HEK293 (cell line): ENCODE data around the gene METTL23.
A peak's percentile ranks its signal among the peaks of the same experiment; 100 is the strongest.

ENCODE experiments used
- BCL11A ChIP-seq: fragments of 450-650 bp; formaldehyde crosslinking; IDR thresholded peaks from 2 replicates; pipeline ENCODE4 v1.5.1; 2016; ENCODE audit warnings: low read depth, missing biosample characterization, missing genetic modification characterization
- KLF7 ChIP-seq: fragments of 450-650 bp; formaldehyde crosslinking; IDR thresholded peaks from 2 replicates; pipeline ENCODE4 v1.5.1; 2016; ENCODE audit warnings: missing biosample characterization, missing genetic modification characterization, borderline replicate concordance
- SP2 ChIP-seq: fragments of 450-650 bp; formaldehyde crosslinking; IDR thresholded peaks from 2 replicates; pipeline ENCODE4 v1.5.1; 2016; ENCODE audit warnings: missing biosample characterization, missing genetic modification characterization
- SP7 ChIP-seq: fragments of 450-650 bp; formaldehyde crosslinking; IDR thresholded peaks from 2 replicates; pipeline ENCODE4 v1.5.1; 2016; ENCODE audit warnings: missing biosample characterization, missing genetic modification characterization
- ZBTB21 ChIP-seq: fragments of 450-650 bp; formaldehyde crosslinking; IDR thresholded peaks from 2 replicates; pipeline ENCODE4 v1.5.1; 2017; ENCODE audit warnings: missing biosample characterization, missing genetic modification characterization
- ZNF10 ChIP-seq: fragments of 450-650 bp; formaldehyde crosslinking; IDR thresholded peaks from 2 replicates; pipeline ENCODE4 v1.5.1; 2017; ENCODE audit warnings: missing biosample characterization, missing genetic modification characterization
- ZNF133 ChIP-seq: fragments of 450-650 bp; formaldehyde crosslinking; IDR thresholded peaks from 2 replicates; pipeline ENCODE4 v1.5.1; 2016; ENCODE audit warnings: missing biosample characterization, missing genetic modification characterization
- ZNF138 ChIP-seq: fragments of 450-650 bp; formaldehyde crosslinking; IDR thresholded peaks from 2 replicates; pipeline ENCODE4 v1.5.1; 2016; ENCODE audit warnings: missing biosample characterization, missing genetic modification characterization, borderline replicate concordance
- ZNF146 ChIP-seq: fragments of 450-650 bp; formaldehyde crosslinking; IDR thresholded peaks from 2 replicates; pipeline ENCODE4 v1.5.1; 2016; ENCODE audit warnings: missing biosample characterization, missing genetic modification characterization
- ZNF16 ChIP-seq: fragments of 450-650 bp; formaldehyde crosslinking; IDR thresholded peaks from 2 replicates; pipeline ENCODE4 v1.5.1; 2016; ENCODE audit warnings: low read depth, missing biosample characterization, missing genetic modification characterization
- ZNF23 ChIP-seq: fragments of 450-650 bp; formaldehyde crosslinking; IDR thresholded peaks from 2 replicates; pipeline ENCODE4 v1.5.1; 2016; ENCODE audit warnings: missing biosample characterization, missing genetic modification characterization, borderline replicate concordance
- ZNF354C ChIP-seq: fragments of 450-650 bp; formaldehyde crosslinking; IDR thresholded peaks from 2 replicates; pipeline ENCODE4 v1.5.1; 2016; ENCODE audit warnings: missing biosample characterization, missing genetic modification characterization, low read depth, borderline replicate concordance
- ZNF48 ChIP-seq: fragments of 450-650 bp; formaldehyde crosslinking; IDR thresholded peaks from 2 replicates; pipeline ENCODE4 v1.5.1; 2016; ENCODE audit warnings: missing biosample characterization, missing genetic modification characterization
- ZNF626 ChIP-seq: fragments of 450-650 bp; sonication (Bioruptor Pico); formaldehyde crosslinking; IDR thresholded peaks from 2 replicates; pipeline ENCODE4 v1.5.1; 2018; ENCODE audit warnings: missing biosample characterization, missing genetic modification characterization, inconsistent platforms
- ZNF660 ChIP-seq: fragments of 450-650 bp; IDR thresholded peaks from 2 replicates; pipeline ENCODE4 v1.5.1; 2018; ENCODE audit warnings: missing biosample characterization, mild to moderate bottlenecking, missing genetic modification characterization
- ZNF701 ChIP-seq: fragments of 450-650 bp; formaldehyde crosslinking; IDR thresholded peaks from 2 replicates; pipeline ENCODE4 v1.5.1; 2016; ENCODE audit warnings: missing biosample characterization, missing genetic modification characterization
- ZNF707 ChIP-seq: fragments of 450-650 bp; formaldehyde crosslinking; IDR thresholded peaks from 2 replicates; pipeline ENCODE4 v1.5.1; 2016; ENCODE audit warnings: missing biosample characterization, missing genetic modification characterization
- ZNF785 ChIP-seq: fragments of 450-650 bp; formaldehyde crosslinking; IDR thresholded peaks from 2 replicates; pipeline ENCODE4 v1.5.1; 2016; ENCODE audit warnings: missing biosample characterization, missing genetic modification characterization
- ZNF791 ChIP-seq: fragments of 450-650 bp; formaldehyde crosslinking; IDR thresholded peaks from 2 replicates; pipeline ENCODE4 v1.5.1; 2016; ENCODE audit warnings: missing biosample characterization, missing genetic modification characterization
- ZNF830 ChIP-seq: fragments of 450-650 bp; IDR thresholded peaks from 2 replicates; pipeline ENCODE4 v1.5.0; 2018; ENCODE audit warnings: missing biosample characterization, missing genetic modification characterization, low read depth, mild to moderate bottlenecking, moderate library complexity
- ZNF837 ChIP-seq: fragments of 450-650 bp; formaldehyde crosslinking; IDR thresholded peaks from 2 replicates; pipeline ENCODE4 v1.5.1; 2016; ENCODE audit warnings: missing biosample characterization, missing genetic modification characterization
- TF ChIP-seq, protein P1 (sequence below): fragments of 450-650 bp; formaldehyde crosslinking; IDR thresholded peaks from 2 replicates; pipeline ENCODE4 v1.5.1; 2016; ENCODE audit warnings: missing biosample characterization, missing genetic modification characterization, borderline replicate concordance
- TF ChIP-seq, protein P2 (sequence below): fragments of 450-650 bp; formaldehyde crosslinking; IDR thresholded peaks from 2 replicates; pipeline ENCODE4 v1.5.1; 2016; ENCODE audit warnings: missing biosample characterization, missing genetic modification characterization
- TF ChIP-seq, protein P3 (sequence below): fragments of 450-650 bp; formaldehyde crosslinking; IDR thresholded peaks from 2 replicates; pipeline ENCODE4 v1.5.1; 2017; ENCODE audit warnings: missing biosample characterization, missing genetic modification characterization
- TF ChIP-seq, protein P4 (sequence below): fragments of 450-650 bp; formaldehyde crosslinking; IDR thresholded peaks from 2 replicates; pipeline ENCODE4 v1.5.1; 2017; ENCODE audit warnings: missing biosample characterization, mild to moderate bottlenecking, missing genetic modification characterization, moderate library complexity
- TF ChIP-seq, protein P5 (sequence below): fragments of 450-650 bp; formaldehyde crosslinking; IDR thresholded peaks from 2 replicates; pipeline ENCODE4 v1.5.1; 2016; ENCODE audit warnings: missing biosample characterization, missing genetic modification characterization
- TF ChIP-seq, protein P6 (sequence below): IDR thresholded peaks from 2 replicates; pipeline ENCODE4 v1.6.1; 2011; ENCODE audit warnings: mild to moderate bottlenecking, low read depth, low read length, borderline replicate concordance

METTL23 gene

DNA sequence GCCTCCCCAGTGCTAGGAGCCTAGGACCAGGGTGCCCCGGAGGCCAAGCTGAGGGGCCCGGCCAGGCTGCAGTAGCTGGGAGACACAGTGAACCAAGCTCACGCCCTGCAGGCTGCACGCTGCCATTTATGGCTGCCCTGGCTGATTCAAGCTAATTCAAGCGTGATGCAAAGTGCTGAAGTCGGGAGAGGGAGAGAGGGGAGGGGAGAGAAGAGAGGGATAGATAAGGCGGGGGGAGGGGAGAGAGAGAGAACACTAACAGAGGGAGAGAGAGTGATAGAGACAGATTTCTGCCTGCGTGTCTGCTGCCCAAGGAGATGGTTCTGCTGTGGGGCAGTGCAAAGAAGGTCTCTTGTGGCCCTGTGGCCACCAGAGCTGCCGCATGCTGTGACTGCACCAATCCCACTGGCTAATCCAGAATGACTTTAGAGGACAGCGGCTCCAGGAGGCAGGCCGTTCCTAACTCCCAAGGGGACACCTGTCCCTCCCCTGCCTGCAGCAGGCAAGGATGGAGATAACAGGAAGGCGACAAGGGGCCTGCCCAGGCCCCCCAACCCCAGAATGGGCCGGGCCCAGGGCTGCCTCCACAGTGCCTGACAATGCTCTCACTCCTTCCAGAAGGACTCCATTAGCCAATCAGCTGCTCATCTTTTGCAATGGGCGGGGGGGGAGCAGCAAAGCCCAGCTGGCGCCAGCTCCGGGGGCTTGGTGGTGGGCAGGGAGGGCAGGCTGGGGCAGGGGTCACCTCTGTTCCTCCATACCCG, 28.8 kb upstream of the METTL23 start (continued):
- TF ChIP-seq, protein P1, sequence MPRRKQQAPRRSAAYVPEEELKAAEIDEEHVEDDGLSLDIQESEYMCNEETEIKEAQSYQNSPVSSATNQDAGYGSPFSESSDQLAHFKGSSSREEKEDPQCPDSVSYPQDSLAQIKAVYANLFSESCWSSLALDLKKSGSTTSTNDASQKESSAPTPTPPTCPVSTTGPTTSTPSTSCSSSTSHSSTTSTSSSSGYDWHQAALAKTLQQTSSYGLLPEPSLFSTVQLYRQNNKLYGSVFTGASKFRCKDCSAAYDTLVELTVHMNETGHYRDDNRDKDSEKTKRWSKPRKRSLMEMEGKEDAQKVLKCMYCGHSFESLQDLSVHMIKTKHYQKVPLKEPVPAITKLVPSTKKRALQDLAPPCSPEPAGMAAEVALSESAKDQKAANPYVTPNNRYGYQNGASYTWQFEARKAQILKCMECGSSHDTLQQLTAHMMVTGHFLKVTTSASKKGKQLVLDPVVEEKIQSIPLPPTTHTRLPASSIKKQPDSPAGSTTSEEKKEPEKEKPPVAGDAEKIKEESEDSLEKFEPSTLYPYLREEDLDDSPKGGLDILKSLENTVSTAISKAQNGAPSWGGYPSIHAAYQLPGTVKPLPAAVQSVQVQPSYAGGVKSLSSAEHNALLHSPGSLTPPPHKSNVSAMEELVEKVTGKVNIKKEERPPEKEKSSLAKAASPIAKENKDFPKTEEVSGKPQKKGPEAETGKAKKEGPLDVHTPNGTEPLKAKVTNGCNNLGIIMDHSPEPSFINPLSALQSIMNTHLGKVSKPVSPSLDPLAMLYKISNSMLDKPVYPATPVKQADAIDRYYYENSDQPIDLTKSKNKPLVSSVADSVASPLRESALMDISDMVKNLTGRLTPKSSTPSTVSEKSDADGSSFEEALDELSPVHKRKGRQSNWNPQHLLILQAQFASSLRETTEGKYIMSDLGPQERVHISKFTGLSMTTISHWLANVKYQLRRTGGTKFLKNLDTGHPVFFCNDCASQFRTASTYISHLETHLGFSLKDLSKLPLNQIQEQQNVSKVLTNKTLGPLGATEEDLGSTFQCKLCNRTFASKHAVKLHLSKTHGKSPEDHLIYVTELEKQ (tag by site-specific recombination): no peak
- TF ChIP-seq KLF7 (tag by site-specific recombination): peak; percentile 56; the same call in 1 of the 2 replicates
- TF ChIP-seq ZNF707 (tag by site-specific recombination): no peak
- TF ChIP-seq ZBTB21 (tag by site-specific recombination): no peak; the same call in 1 of the 2 replicates
- no peak for TF ChIP-seq ZNF133 (tag by site-specific recombination)
- no peak for TF ChIP-seq ZNF837 (tag by site-specific recombination)
- TF ChIP-seq ZNF785 (tag by site-specific recombination): no peak
- peak; percentile 88 for TF ChIP-seq SP7
- no peak for TF ChIP-seq ZNF626 (tag by site-specific recombination)
- TF ChIP-seq ZNF23 (tag by site-specific recombination): no peak
- TF ChIP-seq, protein P2, sequence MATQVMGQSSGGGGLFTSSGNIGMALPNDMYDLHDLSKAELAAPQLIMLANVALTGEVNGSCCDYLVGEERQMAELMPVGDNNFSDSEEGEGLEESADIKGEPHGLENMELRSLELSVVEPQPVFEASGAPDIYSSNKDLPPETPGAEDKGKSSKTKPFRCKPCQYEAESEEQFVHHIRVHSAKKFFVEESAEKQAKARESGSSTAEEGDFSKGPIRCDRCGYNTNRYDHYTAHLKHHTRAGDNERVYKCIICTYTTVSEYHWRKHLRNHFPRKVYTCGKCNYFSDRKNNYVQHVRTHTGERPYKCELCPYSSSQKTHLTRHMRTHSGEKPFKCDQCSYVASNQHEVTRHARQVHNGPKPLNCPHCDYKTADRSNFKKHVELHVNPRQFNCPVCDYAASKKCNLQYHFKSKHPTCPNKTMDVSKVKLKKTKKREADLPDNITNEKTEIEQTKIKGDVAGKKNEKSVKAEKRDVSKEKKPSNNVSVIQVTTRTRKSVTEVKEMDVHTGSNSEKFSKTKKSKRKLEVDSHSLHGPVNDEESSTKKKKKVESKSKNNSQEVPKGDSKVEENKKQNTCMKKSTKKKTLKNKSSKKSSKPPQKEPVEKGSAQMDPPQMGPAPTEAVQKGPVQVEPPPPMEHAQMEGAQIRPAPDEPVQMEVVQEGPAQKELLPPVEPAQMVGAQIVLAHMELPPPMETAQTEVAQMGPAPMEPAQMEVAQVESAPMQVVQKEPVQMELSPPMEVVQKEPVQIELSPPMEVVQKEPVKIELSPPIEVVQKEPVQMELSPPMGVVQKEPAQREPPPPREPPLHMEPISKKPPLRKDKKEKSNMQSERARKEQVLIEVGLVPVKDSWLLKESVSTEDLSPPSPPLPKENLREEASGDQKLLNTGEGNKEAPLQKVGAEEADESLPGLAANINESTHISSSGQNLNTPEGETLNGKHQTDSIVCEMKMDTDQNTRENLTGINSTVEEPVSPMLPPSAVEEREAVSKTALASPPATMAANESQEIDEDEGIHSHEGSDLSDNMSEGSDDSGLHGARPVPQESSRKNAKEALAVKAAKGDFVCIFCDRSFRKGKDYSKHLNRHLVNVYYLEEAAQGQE (tag by site-specific recombination): peak; percentile 86
- no peak for TF ChIP-seq ZNF791 (tag by site-specific recombination)
- no peak for TF ChIP-seq ZNF830 (tag by site-specific recombination)
- no peak for TF ChIP-seq ZNF354C
- TF ChIP-seq ZNF138: no peak
- peak; percentile 59 for TF ChIP-seq ZNF16
- TF ChIP-seq, protein P3, sequence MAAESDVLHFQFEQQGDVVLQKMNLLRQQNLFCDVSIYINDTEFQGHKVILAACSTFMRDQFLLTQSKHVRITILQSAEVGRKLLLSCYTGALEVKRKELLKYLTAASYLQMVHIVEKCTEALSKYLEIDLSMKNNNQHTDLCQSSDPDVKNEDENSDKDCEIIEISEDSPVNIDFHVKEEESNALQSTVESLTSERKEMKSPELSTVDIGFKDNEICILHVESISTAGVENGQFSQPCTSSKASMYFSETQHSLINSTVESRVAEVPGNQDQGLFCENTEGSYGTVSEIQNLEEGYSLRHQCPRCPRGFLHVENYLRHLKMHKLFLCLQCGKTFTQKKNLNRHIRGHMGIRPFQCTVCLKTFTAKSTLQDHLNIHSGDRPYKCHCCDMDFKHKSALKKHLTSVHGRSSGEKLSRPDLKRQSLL (tag by site-specific recombination): peak; percentile 81; the same call in 1 of the 2 replicates
- TF ChIP-seq, protein P4, sequence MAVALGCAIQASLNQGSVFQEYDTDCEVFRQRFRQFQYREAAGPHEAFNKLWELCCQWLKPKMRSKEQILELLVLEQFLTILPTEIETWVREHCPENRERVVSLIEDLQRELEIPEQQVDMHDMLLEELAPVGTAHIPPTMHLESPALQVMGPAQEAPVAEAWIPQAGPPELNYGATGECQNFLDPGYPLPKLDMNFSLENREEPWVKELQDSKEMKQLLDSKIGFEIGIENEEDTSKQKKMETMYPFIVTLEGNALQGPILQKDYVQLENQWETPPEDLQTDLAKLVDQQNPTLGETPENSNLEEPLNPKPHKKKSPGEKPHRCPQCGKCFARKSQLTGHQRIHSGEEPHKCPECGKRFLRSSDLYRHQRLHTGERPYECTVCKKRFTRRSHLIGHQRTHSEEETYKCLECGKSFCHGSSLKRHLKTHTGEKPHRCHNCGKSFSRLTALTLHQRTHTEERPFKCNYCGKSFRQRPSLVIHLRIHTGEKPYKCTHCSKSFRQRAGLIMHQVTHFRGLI (tag by site-specific recombination): no peak
- TF ChIP-seq, protein P5, sequence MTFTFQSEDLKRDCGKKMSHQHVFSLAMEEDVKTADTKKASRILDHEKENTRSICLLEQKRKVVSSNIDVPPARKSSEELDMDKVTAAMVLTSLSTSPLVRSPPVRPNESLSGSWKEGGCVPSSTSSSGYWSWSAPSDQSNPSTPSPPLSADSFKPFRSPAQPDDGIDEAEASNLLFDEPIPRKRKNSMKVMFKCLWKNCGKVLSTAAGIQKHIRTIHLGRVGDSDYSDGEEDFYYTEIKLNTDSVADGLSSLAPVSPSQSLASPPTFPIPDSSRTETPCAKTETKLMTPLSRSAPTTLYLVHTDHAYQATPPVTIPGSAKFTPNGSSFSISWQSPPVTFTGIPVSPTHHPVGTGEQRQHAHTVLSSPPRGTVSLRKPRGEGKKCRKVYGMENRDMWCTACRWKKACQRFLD (tag by site-specific recombination): no peak
- TF ChIP-seq ZNF701 (tag by site-specific recombination): no peak
- no peak for TF ChIP-seq ZNF146 (tag by site-specific recombination)
- no peak for TF ChIP-seq ZNF660 (tag by site-specific recombination)
- TF ChIP-seq BCL11A (tag by site-specific recombination): 0 out of 2 replicates have a peak, but pooled peaks have one; percentile 48
- no peak for TF ChIP-seq ZNF10 (tag by site-specific recombination)
- 0 out of 2 replicates have a peak, but pooled peaks have one; percentile 9 for TF ChIP-seq SP2 (tag by site-specific recombination)
- TF ChIP-seq, protein P6, sequence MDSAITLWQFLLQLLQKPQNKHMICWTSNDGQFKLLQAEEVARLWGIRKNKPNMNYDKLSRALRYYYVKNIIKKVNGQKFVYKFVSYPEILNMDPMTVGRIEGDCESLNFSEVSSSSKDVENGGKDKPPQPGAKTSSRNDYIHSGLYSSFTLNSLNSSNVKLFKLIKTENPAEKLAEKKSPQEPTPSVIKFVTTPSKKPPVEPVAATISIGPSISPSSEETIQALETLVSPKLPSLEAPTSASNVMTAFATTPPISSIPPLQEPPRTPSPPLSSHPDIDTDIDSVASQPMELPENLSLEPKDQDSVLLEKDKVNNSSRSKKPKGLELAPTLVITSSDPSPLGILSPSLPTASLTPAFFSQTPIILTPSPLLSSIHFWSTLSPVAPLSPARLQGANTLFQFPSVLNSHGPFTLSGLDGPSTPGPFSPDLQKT: no peak
- TF ChIP-seq ZNF48 (tag by site-specific recombination): no peak
